WERI-Rb-1 (cell line): ENCODE results near the gene BAHD1.

Source experiments
- DNase-seq: peaks from one replicate; pipeline ENCODE4 v3.0.0-alpha.2; 2020
- H3K27ac ChIP-seq: fragments of 250-450 bp; sonication (Bioruptor Pico); 2 replicates; pipeline ENCODE4 v1.5.1; 2020; ENCODE audit warnings: mild to moderate bottlenecking, moderate library complexity
- H3K27me3 ChIP-seq: fragments of 250-450 bp; sonication (Bioruptor Pico); 2 replicates; pipeline ENCODE4 v1.5.1; 2021; ENCODE audit warnings: mild to moderate bottlenecking, low read depth, moderate library complexity; ENCODE audit not compliant: insufficient read depth, severe bottlenecking
- H3K36me3 ChIP-seq: fragments of 250-450 bp; sonication (Bioruptor Pico); 2 replicates; pipeline ENCODE4 v1.5.1; 2020; ENCODE audit warnings: mild to moderate bottlenecking, moderate library complexity
- H3K4me3 ChIP-seq: 2 replicates; pipeline ENCODE4 v1.5.1; 2011; ENCODE audit warnings: low read depth, mild to moderate bottlenecking, control low read depth, low read length
- H3K9me3 ChIP-seq: fragments of 250-450 bp; sonication (Bioruptor Pico); 2 replicates; pipeline ENCODE4 v1.5.1; 2021; ENCODE audit warnings: mild to moderate bottlenecking, moderate library complexity; ENCODE audit not compliant: severe bottlenecking
- TF ChIP-seq, protein P1 (sequence below): IDR thresholded peaks from 2 replicates; pipeline ENCODE4 v1.5.1; 2011; ENCODE audit warnings: low read depth, mild to moderate bottlenecking, control low read depth, inconsistent platforms, low read length

BAHD1 gene

DNA sequence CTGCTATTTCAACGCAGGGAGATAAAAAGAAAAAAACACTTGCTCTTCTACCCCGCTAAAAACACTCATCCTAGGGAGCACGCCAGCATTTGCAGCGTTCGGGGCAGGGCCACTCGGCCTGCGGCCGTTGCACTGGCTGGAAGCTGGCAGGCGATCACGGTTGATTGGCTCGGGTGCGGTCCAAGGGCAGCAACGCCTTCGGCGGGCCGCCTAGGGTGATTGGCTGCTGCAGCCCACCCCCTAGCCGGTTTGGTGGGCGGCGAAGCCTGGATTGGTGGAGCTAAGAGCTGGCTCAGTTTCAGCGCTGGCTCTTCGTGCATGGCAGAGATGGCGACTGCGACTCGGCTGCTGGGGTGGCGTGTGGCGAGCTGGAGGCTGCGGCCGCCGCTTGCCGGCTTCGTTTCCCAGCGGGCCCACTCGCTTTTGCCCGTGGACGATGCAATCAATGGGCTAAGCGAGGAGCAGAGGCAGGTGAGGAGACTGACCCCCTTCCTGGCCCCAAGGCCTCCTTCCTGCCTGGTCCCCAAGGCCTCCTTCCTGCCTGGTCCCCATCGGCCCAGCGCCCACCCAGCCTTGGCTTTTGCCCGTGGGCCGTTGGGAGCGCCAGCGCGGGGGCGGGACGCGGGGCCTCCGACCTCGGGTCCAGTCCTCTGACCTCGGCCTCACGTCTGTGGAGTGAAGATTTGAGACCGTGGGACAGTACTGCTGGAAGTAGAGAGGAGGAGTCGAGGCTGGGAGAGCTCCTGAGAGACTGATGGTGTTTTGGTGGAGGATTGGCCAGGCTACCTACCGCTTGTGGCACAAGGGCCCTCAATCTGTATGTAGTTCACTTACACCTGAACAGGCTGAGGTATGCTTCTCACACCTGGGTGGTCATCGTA is 35.0 kb upstream of the BAHD1 start, which contains the start of gene IVD:
Gene IVD, plus strand, starts transcription at position 295 of the 881 bp plus-strand sequence. Its CDS starts 33 bp downstream, at position 328.
- TF ChIP-seq, protein P1, sequence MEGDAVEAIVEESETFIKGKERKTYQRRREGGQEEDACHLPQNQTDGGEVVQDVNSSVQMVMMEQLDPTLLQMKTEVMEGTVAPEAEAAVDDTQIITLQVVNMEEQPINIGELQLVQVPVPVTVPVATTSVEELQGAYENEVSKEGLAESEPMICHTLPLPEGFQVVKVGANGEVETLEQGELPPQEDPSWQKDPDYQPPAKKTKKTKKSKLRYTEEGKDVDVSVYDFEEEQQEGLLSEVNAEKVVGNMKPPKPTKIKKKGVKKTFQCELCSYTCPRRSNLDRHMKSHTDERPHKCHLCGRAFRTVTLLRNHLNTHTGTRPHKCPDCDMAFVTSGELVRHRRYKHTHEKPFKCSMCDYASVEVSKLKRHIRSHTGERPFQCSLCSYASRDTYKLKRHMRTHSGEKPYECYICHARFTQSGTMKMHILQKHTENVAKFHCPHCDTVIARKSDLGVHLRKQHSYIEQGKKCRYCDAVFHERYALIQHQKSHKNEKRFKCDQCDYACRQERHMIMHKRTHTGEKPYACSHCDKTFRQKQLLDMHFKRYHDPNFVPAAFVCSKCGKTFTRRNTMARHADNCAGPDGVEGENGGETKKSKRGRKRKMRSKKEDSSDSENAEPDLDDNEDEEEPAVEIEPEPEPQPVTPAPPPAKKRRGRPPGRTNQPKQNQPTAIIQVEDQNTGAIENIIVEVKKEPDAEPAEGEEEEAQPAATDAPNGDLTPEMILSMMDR: no peak
- peak within 1 kb of the TSS; percentile 72 for H3K27ac ChIP-seq
- peaks cover 23% of the 10 kb centered on the region for H3K36me3 ChIP-seq
- H3K9me3 ChIP-seq: no peaks in the 10 kb centered on the region
- H3K27me3 ChIP-seq: no peaks in the 10 kb centered on the region
- peak within 1 kb of the TSS; percentile 82 for H3K4me3 ChIP-seq
- peak; percentile 96 for DNase-seq

DNA sequence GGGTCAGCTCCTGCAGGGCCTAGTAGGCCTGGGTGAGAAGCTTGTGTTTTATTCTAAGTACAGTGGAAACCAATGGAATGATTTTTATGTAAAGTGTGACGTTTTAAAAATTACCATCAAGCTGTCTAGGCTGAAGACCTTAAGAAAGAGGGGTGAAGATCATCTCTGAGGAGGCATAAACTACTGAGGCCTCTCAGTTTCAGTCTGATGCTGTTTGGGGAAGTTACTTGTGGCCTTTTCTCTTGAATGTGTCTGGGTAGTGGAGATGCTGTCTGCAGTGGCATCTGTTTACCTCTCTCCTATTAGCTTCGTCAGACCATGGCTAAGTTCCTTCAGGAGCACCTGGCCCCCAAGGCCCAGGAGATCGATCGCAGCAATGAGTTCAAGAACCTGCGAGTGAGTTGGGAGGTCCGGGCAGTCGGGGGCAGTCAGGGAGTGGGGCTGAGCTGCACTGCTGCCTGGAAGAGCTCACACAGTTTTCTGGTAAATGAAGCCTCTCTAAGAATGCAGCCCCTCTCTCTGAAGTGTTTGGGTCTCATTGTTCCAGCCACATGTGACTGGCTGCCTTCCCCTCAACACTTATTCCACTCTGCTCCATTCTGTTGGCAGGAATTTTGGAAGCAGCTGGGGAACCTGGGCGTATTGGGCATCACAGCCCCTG is 33.3 kb upstream of the BAHD1 start:
- no peak overlapping the region for H3K4me3 ChIP-seq
- no peaks in the 10 kb centered on the region for H3K9me3 ChIP-seq
- H3K27ac ChIP-seq: no peak overlapping the region
- peaks cover 40% of the 10 kb centered on the region for H3K36me3 ChIP-seq
- no peaks in the 10 kb centered on the region for H3K27me3 ChIP-seq
- TF ChIP-seq, protein P1: no peak
- no peak for DNase-seq

DNA sequence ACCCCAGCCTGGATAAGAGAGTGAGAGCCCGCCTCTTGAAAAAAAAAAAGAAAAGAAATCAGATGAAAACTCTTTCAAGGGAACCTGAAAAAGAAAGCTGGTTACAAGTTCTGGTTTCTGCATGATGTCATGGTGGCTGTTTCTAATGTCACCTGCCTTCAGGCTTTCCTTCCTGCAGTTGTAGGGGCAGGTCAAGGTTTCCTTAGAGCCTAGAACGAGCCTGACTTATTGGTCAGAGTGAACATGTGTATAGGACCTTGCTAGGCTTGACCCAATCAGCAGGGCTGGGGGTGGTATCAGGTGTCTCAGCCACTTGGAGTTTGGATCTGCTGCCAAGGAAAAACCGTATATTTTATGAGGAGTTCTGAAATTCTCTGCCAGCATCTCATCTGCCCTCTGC is 31.4 kb upstream of the BAHD1 start:
- TF ChIP-seq, protein P1: no peak
- Histone ChIP-seq H3K4me3 (no peak overlapping the region), H3K27me3 (no peaks in the 10 kb centered on the region), H3K36me3 (peaks cover 49% of the 10 kb centered on the region), H3K27ac (no peak overlapping the region), H3K9me3 (no peaks in the 10 kb centered on the region)
- no peak for DNase-seq

DNA sequence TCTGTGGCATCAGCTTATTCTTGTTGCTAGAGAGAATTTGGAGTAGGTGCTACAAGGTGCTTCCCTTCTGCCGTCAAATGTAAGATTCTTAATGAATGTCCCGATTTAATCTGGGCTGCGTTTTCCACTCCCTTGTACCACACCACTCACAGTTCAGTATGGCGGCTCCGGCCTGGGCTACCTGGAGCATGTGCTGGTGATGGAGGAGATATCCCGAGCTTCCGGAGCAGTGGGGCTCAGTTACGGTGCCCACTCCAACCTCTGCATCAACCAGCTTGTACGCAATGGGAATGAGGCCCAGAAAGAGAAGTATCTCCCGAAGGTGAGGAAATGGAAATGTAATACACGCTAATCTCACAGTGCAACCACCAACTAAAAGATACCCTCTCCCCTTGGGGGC is 30.3 kb upstream of the BAHD1 start:
- H3K27me3 ChIP-seq: no peaks in the 10 kb centered on the region
- DNase-seq: no peak
- H3K9me3 ChIP-seq: no peaks in the 10 kb centered on the region
- H3K4me3 ChIP-seq: no peak overlapping the region
- H3K27ac ChIP-seq: no peak overlapping the region
- TF ChIP-seq, protein P1: no peak
- peaks cover 60% of the 10 kb centered on the region for H3K36me3 ChIP-seq

DNA sequence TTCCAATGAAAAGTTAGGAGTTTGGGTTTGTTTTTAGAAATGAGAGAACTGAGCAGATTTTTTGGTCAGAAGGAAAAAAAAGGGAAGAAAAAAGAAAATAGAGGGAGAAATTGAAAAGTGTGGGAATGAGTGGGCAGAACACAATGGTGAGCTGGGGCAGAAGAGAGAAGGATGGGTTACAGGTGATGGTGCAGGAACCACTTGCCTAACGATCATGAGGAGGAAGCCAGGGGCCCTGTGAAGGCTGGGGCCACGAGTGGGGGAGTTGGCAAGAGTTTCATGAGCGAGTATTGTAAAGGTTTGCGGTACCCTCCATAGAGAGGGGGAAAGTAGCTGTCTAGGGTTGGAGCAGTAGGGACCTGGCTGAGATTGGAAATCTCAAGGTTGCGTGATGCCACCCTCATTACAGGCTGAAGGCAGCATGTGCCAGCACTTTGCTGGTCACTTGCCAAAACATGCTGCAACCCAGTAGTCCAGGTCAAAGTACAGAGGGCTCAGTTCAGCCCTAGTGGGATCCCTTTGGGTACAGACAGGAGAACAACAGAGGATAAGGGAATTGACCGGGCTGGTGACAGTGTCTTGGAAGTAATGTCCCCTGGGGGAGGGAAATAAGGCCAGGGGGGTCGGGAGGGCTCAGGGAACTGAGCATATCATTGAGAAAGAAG is 28.5 kb upstream of the BAHD1 start:
- Histone ChIP-seq H3K27me3 (no peaks in the 10 kb centered on the region), H3K27ac (no peak overlapping the region; the same call in 1 of the 2 replicates), H3K4me3 (no peak overlapping the region), H3K36me3 (peaks cover 70% of the 10 kb centered on the region), H3K9me3 (no peaks in the 10 kb centered on the region)
- TF ChIP-seq, protein P1: no peak
- DNase-seq: no peak
